Cardiac muscle cell (in vitro differentiated cells and primary cell): ENCODE measurements around the gene ROCK2. TPM values are rescaled to one million over a fixed set of nuclear protein-coding genes. Genes with fewer than 3 reads are reported as not detected.
"Not testable (repeated sequence)": the region's sequence is repeated elsewhere in the genome, so short reads cannot be mapped to it uniquely, and the experiment has no call there.

Source experiments
- DNase-seq, 2 donors: peaks; one replicate each; pipeline versions ENCODE4 v3.0.0 to v3.0.0-alpha.2; 2010 to 2017; ENCODE audit warnings: low read depth in 1 of 2, low spot score in 1 of 2
- H3K27ac ChIP-seq: fragments of 200-600 bp; sonication (generic); 2 replicates; pipeline ENCODE4 v1.5.1; 2016
- H3K27me3 ChIP-seq: fragments of 200-600 bp; sonication (generic); 2 replicates; pipeline ENCODE4 v1.6.0; 2016; ENCODE audit warnings: control low read depth
- H3K36me3 ChIP-seq: fragments of 200-600 bp; sonication (generic); 2 replicates; pipeline ENCODE4 v1.5.1; 2016; ENCODE audit warnings: control low read depth
- H3K4me1 ChIP-seq: fragments of 200-600 bp; sonication (generic); 2 replicates; pipeline ENCODE4 v1.8.1; 2017; ENCODE audit warnings: low read depth, mild to moderate bottlenecking, mixed run types
- H3K4me3 ChIP-seq: fragments of 200-600 bp; sonication (generic); 2 replicates; pipeline ENCODE4 v1.5.1; 2016; ENCODE audit warnings: mild to moderate bottlenecking
- H3K9me3 ChIP-seq: fragments of 200-600 bp; sonication (generic); 2 replicates; pipeline ENCODE4 v1.5.1; 2017; ENCODE audit warnings: low read depth, mild to moderate bottlenecking, control low read depth
- polyA plus RNA-seq: library from polyadenylated mRNA; unstranded; fragments of >200 nt; fragmentation: Nextera tagmentation; extraction: Ambion mirVana; gene quantifications from 2 replicates; pipeline ENCODE4 v1.2.1, GENCODE V29; 2016
- total RNA-seq: library from RNA; depleted of rRNA; stranded (reverse); fragments of >200 nt; gene quantifications from 2 replicates; pipeline ENCODE4 v1.2.3, GENCODE V29; 2016
- TF ChIP-seq, protein P1 (sequence below): IDR thresholded peaks from 2 replicates; pipeline ENCODE4 v1.5.1; 2012; ENCODE audit warnings: low read depth, mild to moderate bottlenecking, low read length

The ROCK2 gene
- total and polyA plus RNA-seq, 2 experiments from 2014 or later, result 18.9 to 31.7 TPM

- TF ChIP-seq, protein P1, sequence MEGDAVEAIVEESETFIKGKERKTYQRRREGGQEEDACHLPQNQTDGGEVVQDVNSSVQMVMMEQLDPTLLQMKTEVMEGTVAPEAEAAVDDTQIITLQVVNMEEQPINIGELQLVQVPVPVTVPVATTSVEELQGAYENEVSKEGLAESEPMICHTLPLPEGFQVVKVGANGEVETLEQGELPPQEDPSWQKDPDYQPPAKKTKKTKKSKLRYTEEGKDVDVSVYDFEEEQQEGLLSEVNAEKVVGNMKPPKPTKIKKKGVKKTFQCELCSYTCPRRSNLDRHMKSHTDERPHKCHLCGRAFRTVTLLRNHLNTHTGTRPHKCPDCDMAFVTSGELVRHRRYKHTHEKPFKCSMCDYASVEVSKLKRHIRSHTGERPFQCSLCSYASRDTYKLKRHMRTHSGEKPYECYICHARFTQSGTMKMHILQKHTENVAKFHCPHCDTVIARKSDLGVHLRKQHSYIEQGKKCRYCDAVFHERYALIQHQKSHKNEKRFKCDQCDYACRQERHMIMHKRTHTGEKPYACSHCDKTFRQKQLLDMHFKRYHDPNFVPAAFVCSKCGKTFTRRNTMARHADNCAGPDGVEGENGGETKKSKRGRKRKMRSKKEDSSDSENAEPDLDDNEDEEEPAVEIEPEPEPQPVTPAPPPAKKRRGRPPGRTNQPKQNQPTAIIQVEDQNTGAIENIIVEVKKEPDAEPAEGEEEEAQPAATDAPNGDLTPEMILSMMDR, result no peak
- no peaks in the 10 kb centered on the region for H3K9me3 ChIP-seq
- H3K27ac ChIP-seq, result no peak overlapping the region
- DNase-seq, result no peak
- no peak overlapping the region for H3K4me3 ChIP-seq
- no peaks in the 10 kb centered on the region for H3K36me3 ChIP-seq
- H3K27me3 ChIP-seq, result no peaks in the 10 kb centered on the region
- peaks cover 8% of the 10 kb centered on the region for H3K4me1 ChIP-seq
Measured at GRCh38 chr2:11330457-11331142, 13.8 kb downstream of the ROCK2 start.

GRCh38 chr2:11329776-11330175, 14.7 kb downstream of the ROCK2 start:
- no peaks in the 10 kb centered on the region for H3K27me3 ChIP-seq
- H3K36me3 ChIP-seq, result no peaks in the 10 kb centered on the region
- TF ChIP-seq, protein P1, result no peak
- no peak overlapping the region for H3K27ac ChIP-seq
- H3K4me1 ChIP-seq, result peaks cover 9% of the 10 kb centered on the region
- H3K4me3 ChIP-seq, result no peak overlapping the region
- no peak for DNase-seq
- H3K9me3 ChIP-seq, result no peaks in the 10 kb centered on the region

GRCh38 chr2:11328522-11328921, 15.9 kb downstream of the ROCK2 start:
- not testable (repeated sequence) for H3K27me3 ChIP-seq, H3K9me3 ChIP-seq, DNase-seq, H3K4me1 ChIP-seq, H3K27ac ChIP-seq, H3K4me3 ChIP-seq, H3K36me3 ChIP-seq

DNA sequence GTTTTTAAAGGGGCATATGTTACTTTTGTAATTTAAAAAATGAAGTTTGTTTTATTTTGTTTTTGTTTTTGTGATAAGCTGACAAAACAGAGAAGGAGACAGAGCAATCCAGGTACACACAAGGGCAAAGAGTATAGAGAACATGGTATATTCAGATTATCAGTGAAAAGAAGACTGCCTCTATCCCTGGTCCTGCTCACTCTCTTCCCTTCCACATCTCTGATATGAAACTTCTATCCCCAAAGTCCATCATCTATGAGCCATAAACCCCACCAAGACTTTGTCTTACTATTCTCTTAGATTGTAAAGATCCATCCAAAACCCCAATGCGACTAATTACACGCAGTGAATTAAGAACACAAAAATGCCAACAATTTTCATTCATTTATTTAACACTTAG, 16.6 kb downstream of the ROCK2 start:
- Histone ChIP-seq H3K9me3 (no peaks in the 10 kb centered on the region), H3K27me3 (no peaks in the 10 kb centered on the region), H3K4me3 (no peak overlapping the region), H3K36me3 (no peaks in the 10 kb centered on the region), H3K27ac (no peak overlapping the region), H3K4me1 (peaks cover 9% of the 10 kb centered on the region)
- no peak for DNase-seq
- TF ChIP-seq, protein P1, result no peak

DNA sequence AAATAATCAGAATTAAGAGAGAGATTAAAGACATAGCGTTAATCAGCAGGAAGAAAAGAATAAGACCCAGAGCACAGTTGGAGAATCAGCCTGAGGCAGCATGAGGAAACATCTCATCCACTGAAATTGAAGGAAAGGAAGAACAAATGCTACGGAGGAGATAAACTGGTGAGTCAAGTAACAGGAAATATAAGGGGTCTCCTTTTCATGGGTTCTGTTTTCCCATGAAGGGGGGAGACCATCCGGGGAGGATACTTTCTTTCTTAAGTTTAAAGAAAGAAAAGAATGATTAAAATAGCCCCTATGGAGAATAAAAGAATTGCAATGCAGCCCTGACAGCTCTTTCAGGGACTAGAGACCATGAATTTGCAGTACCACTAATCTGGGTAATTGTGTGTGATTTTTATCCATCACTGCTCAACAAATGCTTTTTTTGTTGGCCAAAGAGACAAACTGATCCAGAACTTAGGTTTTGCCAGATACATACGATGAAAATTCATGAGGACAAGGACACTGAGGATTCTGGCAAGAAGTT, 17.7 kb downstream of the ROCK2 start:
- no peaks in the 10 kb centered on the region for H3K27me3 ChIP-seq
- TF ChIP-seq, protein P1, result no peak

DNA sequence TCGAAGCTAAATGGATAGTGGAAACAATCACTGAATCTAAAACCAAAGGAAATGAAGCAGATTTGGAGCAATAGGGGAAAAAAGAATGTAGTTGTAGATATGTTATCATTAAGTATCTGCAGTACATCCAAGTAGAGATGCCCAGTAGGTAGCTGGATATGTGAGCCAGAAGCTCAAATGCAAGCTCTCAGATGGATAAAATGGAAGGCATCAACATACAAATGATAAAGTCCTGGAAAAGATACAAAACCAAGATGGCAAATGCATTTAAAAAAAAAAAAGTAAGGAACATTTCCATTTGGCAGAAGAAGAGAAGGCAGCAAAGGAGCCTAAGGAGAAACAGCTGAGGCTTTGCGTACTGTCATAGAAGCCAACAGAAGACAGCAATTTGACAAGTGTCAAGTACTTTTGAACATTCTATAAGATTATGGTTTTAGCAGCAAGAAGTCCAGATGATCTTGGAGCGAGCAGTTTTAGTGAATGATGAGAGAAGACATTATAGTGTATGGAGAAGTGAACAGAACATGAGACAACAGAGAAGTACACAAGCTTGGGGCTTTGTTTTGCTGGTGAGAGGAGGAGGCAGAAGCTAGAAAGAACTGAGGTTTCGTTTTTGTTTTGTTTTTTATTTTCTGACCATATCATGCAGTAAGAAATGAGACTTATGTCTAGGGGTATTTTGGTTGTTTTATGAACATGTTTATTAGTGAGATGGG, 18.3 kb downstream of the ROCK2 start:
- no peaks in the 10 kb centered on the region for H3K27me3 ChIP-seq
- H3K9me3 ChIP-seq, result no peaks in the 10 kb centered on the region
- no peak for DNase-seq
- H3K36me3 ChIP-seq, result no peaks in the 10 kb centered on the region
- TF ChIP-seq, protein P1, result no peak
- no peak overlapping the region for H3K4me3 ChIP-seq
- H3K27ac ChIP-seq, result no peak overlapping the region
- peaks cover 9% of the 10 kb centered on the region for H3K4me1 ChIP-seq

More for the DNA sequence above, 17.7 kb downstream of the ROCK2 start:
- Histone ChIP-seq H3K27ac (no peak overlapping the region), H3K4me3 (no peak overlapping the region), H3K4me1 (peaks cover 9% of the 10 kb centered on the region), H3K9me3 (no peaks in the 10 kb centered on the region), H3K36me3 (no peaks in the 10 kb centered on the region)
- DNase-seq, result no peak
